Nucleus accumbens (tissue), 56 donors: ENCODE results near the gene PTPRK.

Experiments
- DNase-seq, 56 donors: peaks; one replicate each; lab custom pipeline; 2025; lab: John Stamatoyannopoulos, UW

PTPRK gene

GRCh38 chr6:128357392-128358130 lies 162.8 kb downstream of the PTPRK start:
- no peak for DNase-seq

- DNase-seq: no peak
Observed at GRCh38 chr6:128352366-128352765, 168.0 kb downstream of the PTPRK start.

- no peak for DNase-seq
Observed at GRCh38 chr6:128351255-128351514, 169.2 kb downstream of the PTPRK start.

- peak in 1 of 56 donors; percentile 3 for DNase-seq
Observed at GRCh38 chr6:128350416-128351254, 169.8 kb downstream of the PTPRK start.

- DNase-seq: no peak
Observed at GRCh38 chr6:128347123-128347522, 173.3 kb downstream of the PTPRK start.

GRCh38 chr6:128346569-128346968 lies 173.8 kb downstream of the PTPRK start:
- no peak for DNase-seq

GRCh38 chr6:128345278-128345677 lies 175.1 kb downstream of the PTPRK start:
- DNase-seq: no peak

- DNase-seq: no peak
Observed at GRCh38 chr6:128343706-128344105, 176.7 kb downstream of the PTPRK start.

- no peak for DNase-seq
Observed at GRCh38 chr6:128339635-128340450, 180.6 kb downstream of the PTPRK start.

GRCh38 chr6:128337619-128338018 lies 182.8 kb downstream of the PTPRK start:
- DNase-seq: no peak

- DNase-seq: no peak
Observed at GRCh38 chr6:128336436-128337095, 183.8 kb downstream of the PTPRK start.

- no peak for DNase-seq
Observed at GRCh38 chr6:128335963-128336362, 184.4 kb downstream of the PTPRK start.

- no peak for DNase-seq
Observed at GRCh38 chr6:128333581-128334223, 186.7 kb downstream of the PTPRK start.

GRCh38 chr6:128327890-128328289 lies 192.5 kb downstream of the PTPRK start:
- DNase-seq: no peak

GRCh38 chr6:128323011-128323410 lies 197.4 kb downstream of the PTPRK start:
- peak in 1 of 56 donors; percentile 2 for DNase-seq

- DNase-seq: peak in 1 of 56 donors; percentile 3
Observed at GRCh38 chr6:128319946-128320345, 200.5 kb downstream of the PTPRK start.

GRCh38 chr6:128319157-128319556 lies 201.2 kb downstream of the PTPRK start:
- DNase-seq: no peak

GRCh38 chr6:128316258-128316929 lies 204.0 kb downstream of the PTPRK start:
- no peak for DNase-seq

- DNase-seq: no peak
Observed at GRCh38 chr6:128314190-128314589, 206.2 kb downstream of the PTPRK start.
